Vagina (tissue), 2 donors: ENCODE measurements around the gene DENND1A.

Experiments
- CTCF ChIP-seq, 3 experiments: fragments of 450-650 bp in 2 of 3; fragments of 200-600 bp in 1 of 3; sonication (generic) in 1 of 3; IDR thresholded peaks; one replicate each; pipeline ENCODE4 v1.5.1; 2017 to 2019; ENCODE audit warnings: antibody characterized with exemption in 3 of 3, mild to moderate bottlenecking in 2 of 3, moderate library complexity in 2 of 3
- POLR2A ChIP-seq, 2 donors: fragments of 450-650 bp; IDR thresholded peaks; one replicate each; pipeline ENCODE4 v1.6.1; 2017; ENCODE audit warnings: antibody characterized with exemption in 2 of 2, mild to moderate bottlenecking in 2 of 2, moderate library complexity in 2 of 2

GRCh38 chr9:123955637-123956036, 25.7 kb upstream of the DENND1A start:
- TF ChIP-seq POLR2A (IDR thresholded peaks at IDR 0.05) (no peak), CTCF (IDR thresholded peaks at IDR 0.05) (no peak)
